ENCODE measurements around the gene TENM3.

Gene TENM3

DNA sequence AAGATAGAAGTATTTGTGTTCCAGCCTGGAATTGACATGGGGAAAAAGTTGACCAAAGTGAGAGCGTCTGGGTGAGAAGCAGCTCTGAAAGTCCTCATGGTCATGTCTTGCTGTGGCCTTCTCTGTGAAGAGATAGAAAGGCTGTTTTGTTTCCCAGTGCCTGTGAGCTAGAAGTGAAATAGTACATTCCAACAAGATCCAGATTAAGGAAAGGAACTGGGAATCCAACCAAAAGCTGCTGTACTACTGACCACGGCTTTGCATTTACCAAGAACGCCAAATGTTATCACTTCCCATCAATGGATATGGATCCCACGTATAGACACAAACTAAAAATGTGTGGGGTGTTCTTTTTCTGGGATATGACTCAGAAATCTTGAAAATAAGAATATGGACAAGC lies 51.2 kb downstream of the TENM3 start:
- TF ChIP-seq, protein P1, sequence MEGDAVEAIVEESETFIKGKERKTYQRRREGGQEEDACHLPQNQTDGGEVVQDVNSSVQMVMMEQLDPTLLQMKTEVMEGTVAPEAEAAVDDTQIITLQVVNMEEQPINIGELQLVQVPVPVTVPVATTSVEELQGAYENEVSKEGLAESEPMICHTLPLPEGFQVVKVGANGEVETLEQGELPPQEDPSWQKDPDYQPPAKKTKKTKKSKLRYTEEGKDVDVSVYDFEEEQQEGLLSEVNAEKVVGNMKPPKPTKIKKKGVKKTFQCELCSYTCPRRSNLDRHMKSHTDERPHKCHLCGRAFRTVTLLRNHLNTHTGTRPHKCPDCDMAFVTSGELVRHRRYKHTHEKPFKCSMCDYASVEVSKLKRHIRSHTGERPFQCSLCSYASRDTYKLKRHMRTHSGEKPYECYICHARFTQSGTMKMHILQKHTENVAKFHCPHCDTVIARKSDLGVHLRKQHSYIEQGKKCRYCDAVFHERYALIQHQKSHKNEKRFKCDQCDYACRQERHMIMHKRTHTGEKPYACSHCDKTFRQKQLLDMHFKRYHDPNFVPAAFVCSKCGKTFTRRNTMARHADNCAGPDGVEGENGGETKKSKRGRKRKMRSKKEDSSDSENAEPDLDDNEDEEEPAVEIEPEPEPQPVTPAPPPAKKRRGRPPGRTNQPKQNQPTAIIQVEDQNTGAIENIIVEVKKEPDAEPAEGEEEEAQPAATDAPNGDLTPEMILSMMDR (IDR thresholded peaks at IDR 0.05; ENCODE audit: low read depth, low read length) = no peak
- H3K4me3 ChIP-seq (ENCODE audit: low read depth, low read length) = no peak overlapping the region

DNA sequence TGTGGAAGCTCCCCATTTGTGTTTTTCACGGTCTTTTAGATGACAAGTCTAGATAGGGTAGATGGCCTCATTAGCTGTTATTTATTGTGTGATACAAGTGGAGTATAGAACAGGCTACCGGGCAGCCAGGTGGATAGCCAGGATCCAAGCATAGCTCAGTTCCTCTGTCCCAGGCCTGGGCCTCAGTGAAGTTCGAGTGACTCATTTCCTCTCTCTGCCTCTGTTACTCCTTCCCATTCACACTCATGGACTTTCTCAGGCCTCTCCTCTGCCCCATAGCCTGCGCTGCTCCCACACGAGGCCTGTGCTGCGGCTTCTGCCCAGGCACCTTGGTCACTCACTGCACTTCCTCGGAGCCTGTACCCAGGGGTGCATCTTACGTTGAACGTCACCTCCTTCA lies 54.5 kb downstream of the TENM3 start:
- TF ChIP-seq, protein P1 (IDR thresholded peaks at IDR 0.05; ENCODE audit: low read depth, low read length) = no peak
- H3K4me3 ChIP-seq (ENCODE audit: low read depth, low read length) = no peak overlapping the region

DNA sequence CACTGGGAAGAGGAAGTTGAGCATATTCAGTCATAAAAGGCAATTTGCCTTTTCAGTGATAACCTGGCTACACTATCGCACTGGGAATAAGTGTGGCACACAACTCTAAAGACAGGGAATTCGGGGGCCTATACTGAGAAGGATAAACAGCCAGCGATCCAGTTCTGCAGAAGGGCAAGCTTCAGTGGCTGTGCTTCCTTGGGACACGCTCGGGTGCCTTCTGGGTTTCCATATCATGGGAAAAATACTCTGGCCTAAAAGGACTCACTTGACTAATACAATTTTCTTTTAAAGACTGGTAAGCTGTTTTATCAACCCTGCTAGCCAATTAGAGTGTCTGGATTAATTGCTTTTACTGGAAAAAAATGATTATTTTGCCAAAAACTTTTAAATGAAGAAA lies 58.5 kb downstream of the TENM3 start:
- H3K4me3 ChIP-seq (ENCODE audit: low read depth, low read length) = no peak overlapping the region
- TF ChIP-seq, protein P1 (IDR thresholded peaks at IDR 0.05; ENCODE audit: low read depth, low read length) = no peak

- TF ChIP-seq, protein P1 (IDR thresholded peaks at IDR 0.05; ENCODE audit: low read depth, low read length) = no peak
- no peak overlapping the region for H3K4me3 ChIP-seq (ENCODE audit: low read depth, low read length)
Observed at GRCh38 chr4:182303847-182304246, 60.6 kb downstream of the TENM3 start.

- no peak overlapping the region for H3K4me3 ChIP-seq (ENCODE audit: low read depth, low read length)
- TF ChIP-seq, protein P1 (IDR thresholded peaks at IDR 0.05; ENCODE audit: low read depth, low read length) = no peak; the same call in 1 of the 2 replicates
Observed at GRCh38 chr4:182306792-182307507, 63.7 kb downstream of the TENM3 start.

DNA sequence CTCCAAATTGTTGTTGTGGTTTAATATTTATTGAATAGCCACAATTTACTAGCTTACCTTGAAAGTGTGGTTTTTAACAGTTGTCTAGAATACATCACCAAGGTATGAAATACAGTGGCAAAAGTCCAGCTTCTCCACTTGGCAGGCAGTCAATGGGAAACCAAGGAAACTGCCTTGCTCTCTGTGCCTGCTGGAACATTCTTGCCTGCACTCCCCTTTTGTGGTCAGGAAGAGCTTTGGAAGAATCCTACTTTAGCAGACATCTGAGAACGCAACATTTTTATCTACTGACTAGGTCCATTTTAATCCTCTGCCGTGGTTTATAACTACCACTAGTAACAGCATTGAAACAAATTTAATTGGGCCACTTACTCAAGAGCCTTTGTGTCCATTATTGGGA lies 64.5 kb downstream of the TENM3 start:
- TF ChIP-seq, protein P1 (IDR thresholded peaks at IDR 0.05; ENCODE audit: low read depth, low read length) = no peak
- H3K4me3 ChIP-seq (ENCODE audit: low read depth, low read length) = no peak overlapping the region

DNA sequence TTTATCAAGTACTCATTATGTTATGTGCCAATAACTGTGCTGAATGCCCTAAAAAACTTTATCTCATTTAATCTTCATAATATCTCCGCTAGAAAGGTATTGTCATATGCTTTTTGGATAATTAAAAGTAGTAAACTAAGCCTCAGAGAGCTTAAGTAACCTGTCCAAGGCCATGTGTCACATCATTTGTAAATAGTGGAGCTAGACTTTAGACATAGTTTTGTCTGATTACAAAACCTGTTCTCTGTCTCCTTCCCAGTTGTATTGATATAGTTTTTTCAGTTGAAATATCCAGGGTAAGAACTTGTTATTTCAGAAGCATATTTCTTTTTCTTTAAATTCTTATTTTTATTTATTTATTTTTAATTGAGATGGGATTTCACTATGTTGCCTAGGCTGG lies 66.7 kb downstream of the TENM3 start:
- TF ChIP-seq, protein P1 (IDR thresholded peaks at IDR 0.05; ENCODE audit: low read depth, low read length) = no peak
- no peak overlapping the region for H3K4me3 ChIP-seq (ENCODE audit: low read depth, low read length)
